Astrocyte of the spinal cord (primary cell): Measurements from ENCODE around the gene KATNBL1.
"Not testable (repeated sequence)": the region's sequence is repeated elsewhere in the genome, so short reads cannot be mapped to it uniquely, and the experiment has no call there.

Source experiments
- DNase-seq: peaks from one replicate; pipeline ENCODE4 v3.0.0; 2011; ENCODE audit warnings: low read depth, low spot score
- H3K4me3 ChIP-seq: 2 replicates; pipeline ENCODE4 v1.5.1; 2011; ENCODE audit warnings: low read depth, mild to moderate bottlenecking, low read length, moderate library complexity
- CTCF ChIP-seq: IDR thresholded peaks from 2 replicates; pipeline ENCODE4 v1.5.1; 2012; ENCODE audit warnings: low read depth, mild to moderate bottlenecking, low read length, inconsistent platforms
- in situ Hi-C: cut with HindIII; loops from 2 replicates; pipeline ENCODE4 v1.10.0; 2017; ENCODE audit warnings: low sequenced_read_pairs

Gene KATNBL1

GRCh38 chr15:34133511-34133910 is 76.4 kb downstream of the KATNBL1 start:
- in situ Hi-C loops = no loop called here
- TF ChIP-seq CTCF = no peak
- no peak overlapping the region for H3K4me3 ChIP-seq
- no peak for DNase-seq

DNA sequence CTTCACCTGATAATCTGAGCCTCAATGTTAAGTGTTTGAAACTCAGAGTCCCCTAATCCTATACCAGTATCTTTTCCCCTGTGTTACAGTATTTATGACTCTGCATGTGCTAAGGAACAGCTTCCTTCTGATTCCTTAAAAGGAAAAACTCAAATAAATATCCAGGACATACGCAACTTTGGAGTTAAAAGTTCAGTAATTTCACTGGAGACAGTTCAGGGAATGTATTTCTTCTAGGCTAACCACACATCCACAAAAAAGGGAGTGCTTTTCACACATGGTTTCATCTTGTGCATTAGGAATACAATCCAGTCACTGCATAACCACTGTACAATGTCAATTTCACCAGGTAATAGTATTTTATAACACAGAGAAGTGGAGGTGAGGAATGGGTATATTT is 77.0 kb downstream of the KATNBL1 start:
- DNase-seq = no peak
- in situ Hi-C loops = no loop called here
- TF ChIP-seq CTCF = no peak
- no peak overlapping the region for H3K4me3 ChIP-seq

GRCh38 chr15:34128898-34129297 is 81.0 kb downstream of the KATNBL1 start:
- in situ Hi-C loops = no loop called here
- no peak for TF ChIP-seq CTCF
- no peak overlapping the region for H3K4me3 ChIP-seq
- no peak for DNase-seq

DNA sequence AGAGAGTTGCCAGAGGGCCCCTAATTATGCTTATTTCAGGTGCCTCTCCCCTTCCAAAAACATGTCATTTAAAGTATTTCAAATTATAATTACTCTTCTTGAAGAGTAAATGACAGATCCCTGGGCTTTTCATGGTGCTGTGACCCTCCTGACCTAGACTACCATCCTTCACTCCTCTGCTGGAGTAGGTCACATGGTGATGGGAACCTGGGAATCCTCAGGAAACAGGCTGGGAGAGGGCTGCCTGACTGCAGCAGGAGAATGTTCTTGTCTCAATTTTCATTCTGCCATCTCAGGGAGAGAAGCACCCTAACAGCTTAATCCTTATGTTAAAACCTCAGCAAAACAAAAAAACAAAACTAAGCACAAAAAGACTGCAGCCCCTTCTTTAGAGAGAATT is 83.4 kb downstream of the KATNBL1 start:
- TF ChIP-seq CTCF = no peak
- H3K4me3 ChIP-seq = no peak overlapping the region
- in situ Hi-C loops = no loop called here
- no peak for DNase-seq

DNA sequence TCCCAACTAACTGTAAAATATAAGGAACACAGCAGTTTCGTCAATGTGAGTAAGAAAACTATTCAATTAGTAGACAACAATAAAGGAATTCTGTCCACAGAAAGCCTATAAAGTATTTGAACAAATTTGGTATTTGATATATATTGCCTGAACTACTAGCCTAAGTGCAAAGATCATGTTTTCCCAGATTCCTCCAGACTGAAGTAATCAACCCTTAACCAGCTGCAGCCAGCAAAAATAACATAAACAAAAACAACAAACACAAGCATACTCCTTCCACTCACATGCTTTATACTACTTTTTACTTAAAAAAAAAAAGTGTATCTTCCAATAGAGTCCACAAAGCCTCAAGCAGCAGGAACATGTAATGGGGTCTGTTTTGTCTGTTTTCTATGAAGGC is 84.0 kb downstream of the KATNBL1 start:
- no peak for TF ChIP-seq CTCF
- in situ Hi-C loops = no loop called here
- no peak overlapping the region for H3K4me3 ChIP-seq
- no peak for DNase-seq

DNA sequence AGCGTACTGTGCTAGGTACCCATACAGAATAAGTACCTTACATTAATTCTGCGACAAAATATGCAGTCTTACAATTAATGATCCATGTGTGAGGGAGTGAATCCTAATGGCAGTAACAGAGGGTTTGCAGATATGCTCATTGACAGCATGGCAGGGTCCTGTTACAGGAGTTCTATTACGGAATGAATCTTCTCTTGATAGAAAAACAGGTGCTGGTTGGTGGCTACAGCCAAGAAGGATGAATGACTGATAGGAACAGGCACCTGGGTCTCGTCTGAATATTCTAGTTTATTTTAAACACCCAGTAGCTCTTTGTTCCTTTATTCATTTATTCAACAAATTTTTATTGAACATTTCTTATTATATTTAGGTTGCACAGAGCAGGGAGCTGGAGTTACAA is 85.2 kb downstream of the KATNBL1 start:
- no peak for DNase-seq
- in situ Hi-C loops = no loop called here
- no peak for TF ChIP-seq CTCF
- H3K4me3 ChIP-seq = no peak overlapping the region

- in situ Hi-C loops = no loop called here
- H3K4me3 ChIP-seq = no peak overlapping the region
- DNase-seq = peak; percentile 89
- TF ChIP-seq CTCF = no peak
These were observed 87.1 kb downstream of the KATNBL1 start for GRCh38 chr15:34122771-34123183.

GRCh38 chr15:34121786-34122185 is 88.1 kb downstream of the KATNBL1 start:
- H3K4me3 ChIP-seq, DNase-seq, in situ Hi-C loops: not testable (repeated sequence)

- H3K4me3 ChIP-seq, DNase-seq, in situ Hi-C loops: not testable (repeated sequence)
These were observed 89.5 kb downstream of the KATNBL1 start for GRCh38 chr15:34120420-34120819.
